Smooth muscle cell (in vitro differentiated cells): Measurements from ENCODE around the gene DIP2B. TPM values are rescaled to one million over a fixed set of nuclear protein-coding genes. Genes with fewer than 3 reads are reported as not detected.
A peak's percentile ranks its signal among the peaks of the same experiment; 100 is the strongest.

ENCODE experiments used
- DNase-seq: peaks from one replicate; lab custom pipeline; 2025; ENCODE audit not compliant: unreplicated experiment; lab: John Stamatoyannopoulos, UW
- H2AFZ ChIP-seq: fragments of 200-600 bp; sonication (generic); 2 replicates; pipeline ENCODE4 v1.6.0; 2016; ENCODE audit warnings: antibody characterized with exemption, low read depth, mild to moderate bottlenecking
- H3F3A ChIP-seq: fragments of 200-600 bp; sonication (generic); 2 replicates; pipeline ENCODE4 v1.6.0; 2017; ENCODE audit warnings: antibody characterized with exemption, low read depth
- H3K27ac ChIP-seq: fragments of 200-600 bp; sonication (generic); 2 replicates; pipeline ENCODE4 v1.5.1; 2016; ENCODE audit warnings: low read depth, mild to moderate bottlenecking
- H3K27me3 ChIP-seq: fragments of 200-600 bp; sonication (generic); 2 replicates; pipeline ENCODE4 v1.6.1; 2016; ENCODE audit warnings: low read depth, mild to moderate bottlenecking
- H3K36me3 ChIP-seq: fragments of 200-600 bp; sonication (generic); 2 replicates; pipeline ENCODE4 v1.5.1; 2016; ENCODE audit warnings: low read depth
- H3K4me1 ChIP-seq: fragments of 200-600 bp; sonication (generic); 2 replicates; pipeline ENCODE4 v1.5.1; 2016; ENCODE audit warnings: low read depth
- H3K4me2 ChIP-seq: fragments of 200-600 bp; sonication (generic); 2 replicates; pipeline ENCODE4 v1.6.0; 2016; ENCODE audit warnings: mild to moderate bottlenecking
- H3K4me3 ChIP-seq: fragments of 200-600 bp; sonication (generic); 2 replicates; pipeline ENCODE4 v1.5.1; 2016; ENCODE audit warnings: mild to moderate bottlenecking
- H3K79me2 ChIP-seq: fragments of 200-600 bp; sonication (generic); 2 replicates; pipeline ENCODE4 v1.6.0; 2016; ENCODE audit warnings: low read depth, mild to moderate bottlenecking
- H3K9ac ChIP-seq: fragments of 200-600 bp; sonication (generic); 2 replicates; pipeline ENCODE4 v1.6.0; 2016; ENCODE audit warnings: low read depth
- H3K9me3 ChIP-seq: fragments of 200-600 bp; sonication (generic); replicated peaks from 2 replicates; pipeline ENCODE4 v1.5.1; 2016; ENCODE audit warnings: low read depth
- H4K20me1 ChIP-seq: fragments of 200-600 bp; sonication (generic); 2 replicates; pipeline ENCODE4 v1.6.0; 2016; ENCODE audit warnings: low read depth
- WGBS: methylation state at CpG from one replicate; pipeline ENCODE4 v1.1.7; 2016; ENCODE audit warnings: low lambda C conversion rate; 5-methylcytosine and 5-hydroxymethylcytosine counted together
- polyA plus RNA-seq: library from polyadenylated mRNA; unstranded; fragments of >200 nt; fragmentation: Nextera tagmentation; extraction: Ambion mirVana; gene quantifications from 2 replicates; pipeline ENCODE4 v1.2.1, GENCODE V29; 2016
- total RNA-seq: library from RNA; depleted of rRNA; stranded (reverse); fragments of >200 nt; gene quantifications from 2 replicates; pipeline ENCODE4 v1.2.3, GENCODE V29; 2014
- TF ChIP-seq, protein P1 (sequence below): fragments of 200-600 bp; sonication (generic); IDR thresholded peaks from 2 replicates; pipeline ENCODE4 v1.5.1; 2017; ENCODE audit warnings: borderline replicate concordance, mild to moderate bottlenecking, antibody characterized with exemption; ENCODE audit not compliant: insufficient read depth, poor library complexity, severe bottlenecking

The DIP2B gene
- total and polyA plus RNA-seq, 2 experiments from 2014 or later: 5.8 to 35.2 TPM

DNA sequence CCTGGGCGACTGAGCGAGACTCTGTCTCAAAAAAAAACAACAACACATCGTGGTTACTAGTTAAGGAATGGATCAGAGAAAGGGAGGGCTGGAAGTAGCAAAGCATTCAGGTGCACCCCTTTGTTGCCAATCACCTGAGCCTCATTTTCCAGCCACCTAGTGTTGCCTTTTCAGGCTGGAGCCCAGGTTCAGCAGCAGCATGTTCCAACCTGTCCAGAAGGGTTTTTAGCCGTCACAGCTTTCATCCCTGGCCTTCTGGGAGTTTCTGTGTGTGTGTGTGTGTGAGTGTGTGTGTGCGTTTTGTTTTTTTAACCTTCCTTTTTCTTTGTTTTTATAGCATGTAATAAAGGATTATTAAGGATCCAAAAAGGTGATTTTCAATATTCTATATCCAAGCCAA lies 138.0 kb downstream of the DIP2B start:
- Histone ChIP-seq H3K4me1 (no peaks in the 10 kb centered on the region), H3K4me3 (no peak overlapping the region), H3K27me3 (no peaks in the 10 kb centered on the region), H3K9ac (no peak overlapping the region), H3F3A (peaks cover 13% of the 10 kb centered on the region), H3K27ac (peak overlapping the region; percentile 76), H3K36me3 (no peaks in the 10 kb centered on the region), H3K9me3 (no peaks in the 10 kb centered on the region), H4K20me1 (no peaks in the 10 kb centered on the region), H2AFZ (no peak overlapping the region), H3K4me2 (no peak overlapping the region), H3K79me2 (peaks cover 14% of the 10 kb centered on the region)
- 83% methylated on average over 5 of the region's 5 CpGs for WGBS
- DNase-seq: no peak
- TF ChIP-seq, protein P1, sequence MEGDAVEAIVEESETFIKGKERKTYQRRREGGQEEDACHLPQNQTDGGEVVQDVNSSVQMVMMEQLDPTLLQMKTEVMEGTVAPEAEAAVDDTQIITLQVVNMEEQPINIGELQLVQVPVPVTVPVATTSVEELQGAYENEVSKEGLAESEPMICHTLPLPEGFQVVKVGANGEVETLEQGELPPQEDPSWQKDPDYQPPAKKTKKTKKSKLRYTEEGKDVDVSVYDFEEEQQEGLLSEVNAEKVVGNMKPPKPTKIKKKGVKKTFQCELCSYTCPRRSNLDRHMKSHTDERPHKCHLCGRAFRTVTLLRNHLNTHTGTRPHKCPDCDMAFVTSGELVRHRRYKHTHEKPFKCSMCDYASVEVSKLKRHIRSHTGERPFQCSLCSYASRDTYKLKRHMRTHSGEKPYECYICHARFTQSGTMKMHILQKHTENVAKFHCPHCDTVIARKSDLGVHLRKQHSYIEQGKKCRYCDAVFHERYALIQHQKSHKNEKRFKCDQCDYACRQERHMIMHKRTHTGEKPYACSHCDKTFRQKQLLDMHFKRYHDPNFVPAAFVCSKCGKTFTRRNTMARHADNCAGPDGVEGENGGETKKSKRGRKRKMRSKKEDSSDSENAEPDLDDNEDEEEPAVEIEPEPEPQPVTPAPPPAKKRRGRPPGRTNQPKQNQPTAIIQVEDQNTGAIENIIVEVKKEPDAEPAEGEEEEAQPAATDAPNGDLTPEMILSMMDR: no peak

DNA sequence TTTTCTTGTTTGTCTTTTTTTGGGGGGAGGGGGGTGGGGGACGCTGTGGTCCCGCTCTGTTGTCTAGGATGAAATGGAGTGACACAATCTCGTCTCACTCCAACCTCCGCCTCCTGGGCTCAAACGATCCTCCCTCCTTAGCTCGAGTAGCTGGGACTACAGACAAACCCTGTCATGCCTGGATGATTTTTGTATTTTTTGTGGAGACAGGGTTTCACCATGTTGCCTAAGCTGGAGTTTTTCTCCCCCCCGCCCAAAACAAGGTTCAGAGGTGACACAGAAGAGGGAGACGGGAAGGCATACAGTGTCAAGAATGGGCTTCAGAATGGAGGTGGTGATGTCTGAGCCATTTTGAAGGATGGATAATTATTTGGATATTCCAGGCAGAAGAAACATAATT lies 142.2 kb downstream of the DIP2B start:
- H3K36me3 ChIP-seq: no peaks in the 10 kb centered on the region
- DNase-seq: no peak
- no peaks in the 10 kb centered on the region for H3K4me1 ChIP-seq
- H4K20me1 ChIP-seq: no peaks in the 10 kb centered on the region
- no peaks in the 10 kb centered on the region for H3K27me3 ChIP-seq
- peaks cover 5% of the 10 kb centered on the region for H3K79me2 ChIP-seq
- TF ChIP-seq, protein P1: no peak
- H3K27ac ChIP-seq: peak overlapping the region; percentile 48
- 79% methylated on average over 8 of the region's 8 CpGs for WGBS
- H3K9ac ChIP-seq: no peak overlapping the region
- no peaks in the 10 kb centered on the region for H3K9me3 ChIP-seq
- H3K4me2 ChIP-seq: no peak overlapping the region
- peaks cover 11% of the 10 kb centered on the region for H3F3A ChIP-seq
- no peak overlapping the region for H3K4me3 ChIP-seq
- no peak overlapping the region for H2AFZ ChIP-seq

DNA sequence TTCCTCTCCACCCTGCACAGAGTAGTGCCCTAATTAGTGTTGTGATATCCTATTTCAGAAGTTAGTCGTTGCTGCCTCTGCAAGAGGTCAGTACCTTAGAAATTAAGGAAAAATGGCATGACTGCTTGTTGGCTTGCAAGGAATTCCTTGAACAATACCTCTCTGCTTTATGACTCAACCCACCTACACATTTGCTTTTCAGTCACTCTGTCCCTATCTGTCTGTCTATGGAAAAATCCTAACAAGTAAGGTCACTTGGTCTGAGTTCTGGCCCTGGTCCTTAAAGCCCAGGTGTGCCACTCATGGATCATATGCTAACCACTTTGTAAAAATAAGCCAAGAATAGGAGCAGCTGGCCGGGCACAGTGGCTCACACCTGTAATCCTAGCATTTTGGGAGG lies 142.7 kb downstream of the DIP2B start:
- 88% methylated on average over 2 of the region's 2 CpGs for WGBS
- H3K4me2 ChIP-seq: no peak overlapping the region

DNA sequence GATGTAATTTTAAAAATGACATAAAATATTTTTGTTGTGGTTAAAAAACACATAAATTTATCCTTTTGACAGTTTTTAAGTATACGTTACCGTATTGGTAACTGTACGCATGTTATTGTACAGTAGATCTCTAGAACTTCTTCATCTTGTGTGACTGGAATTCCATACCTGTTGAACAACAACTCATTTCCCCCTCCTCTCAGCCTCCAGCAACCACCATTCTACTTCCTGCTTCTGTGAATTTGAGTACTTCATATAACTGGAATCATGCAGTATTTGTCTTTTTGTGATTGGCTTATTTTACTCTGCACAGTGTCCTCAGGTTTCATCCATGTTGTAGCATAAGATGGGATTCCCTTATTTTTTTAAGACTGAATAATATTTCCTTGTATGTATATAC lies 145.5 kb downstream of the DIP2B start:
- Histone ChIP-seq H3K27ac (no peak overlapping the region), H3K9me3 (no peaks in the 10 kb centered on the region), H4K20me1 (no peaks in the 10 kb centered on the region), H3K79me2 (peaks cover 28% of the 10 kb centered on the region), H3K4me2 (no peak overlapping the region), H3K4me3 (no peak overlapping the region), H2AFZ (no peak overlapping the region), H3K36me3 (no peaks in the 10 kb centered on the region), H3F3A (peaks cover 7% of the 10 kb centered on the region), H3K27me3 (no peaks in the 10 kb centered on the region), H3K4me1 (no peaks in the 10 kb centered on the region), H3K9ac (no peak overlapping the region)
- WGBS: 85% methylated on average over 3 of the region's 3 CpGs
- TF ChIP-seq, protein P1: no peak
- no peak for DNase-seq

More for the DNA sequence above, 142.7 kb downstream of the DIP2B start:
- no peak overlapping the region for H3K4me3 ChIP-seq
- no peaks in the 10 kb centered on the region for H3K4me1 ChIP-seq
- peaks cover 7% of the 10 kb centered on the region for H3F3A ChIP-seq
- peak overlapping the region; percentile 48 for H3K27ac ChIP-seq
- TF ChIP-seq, protein P1: no peak
- no peak overlapping the region for H2AFZ ChIP-seq
- no peaks in the 10 kb centered on the region for H3K9me3 ChIP-seq
- no peak for DNase-seq
- H3K9ac ChIP-seq: no peak overlapping the region
- no peaks in the 10 kb centered on the region for H4K20me1 ChIP-seq
- peaks cover 6% of the 10 kb centered on the region for H3K79me2 ChIP-seq
- H3K27me3 ChIP-seq: no peaks in the 10 kb centered on the region
- H3K36me3 ChIP-seq: no peaks in the 10 kb centered on the region
